Muscle of arm (tissue), 12 donors: Measurements from ENCODE around the gene RAP2A. TPM values are rescaled to one million over a fixed set of nuclear protein-coding genes. Genes with fewer than 3 reads are reported as not detected.

ENCODE experiments used
- DNase-seq: peaks from one replicate; pipeline ENCODE4 v3.0.0-alpha.2; 2013
- polyA plus RNA-seq, 12 donors: library from polyadenylated mRNA; unstranded; fragments of 120-200 nt; gene quantifications; one replicate each; pipeline ENCODE4 v1.2.1, GENCODE V29; 2013; ENCODE audit not compliant: insufficient read length in 12 of 12

The RAP2A gene
- polyA plus RNA-seq, 12 donors: 23.9 to 34.5 (median 29.7) TPM; not detected in 1

- DNase-seq: no peak
These were observed 57.5 kb downstream of the RAP2A start for GRCh38 chr13:97491452-97491851.

- DNase-seq: no peak
These were observed 58.3 kb downstream of the RAP2A start for GRCh38 chr13:97492257-97492656.

GRCh38 chr13:97492684-97493371, 58.9 kb downstream of the RAP2A start:
- no peak for DNase-seq

- DNase-seq: no peak
These were observed 59.5 kb downstream of the RAP2A start for GRCh38 chr13:97493456-97493855.

GRCh38 chr13:97495678-97496077, 61.7 kb downstream of the RAP2A start:
- DNase-seq: no peak

GRCh38 chr13:97496511-97496910, 62.5 kb downstream of the RAP2A start:
- DNase-seq: no peak

- no peak for DNase-seq
These were observed 63.4 kb downstream of the RAP2A start for GRCh38 chr13:97497400-97497799.

- DNase-seq: no peak
These were observed 64.5 kb downstream of the RAP2A start for GRCh38 chr13:97498419-97498818.

- no peak for DNase-seq
These were observed 65.2 kb downstream of the RAP2A start for GRCh38 chr13:97499181-97499580.

- peak; percentile 82 for DNase-seq
These were observed 68.2 kb downstream of the RAP2A start for GRCh38 chr13:97502181-97502580.

GRCh38 chr13:97502706-97503105, 68.7 kb downstream of the RAP2A start:
- DNase-seq: no peak

GRCh38 chr13:97505017-97505416, 71.0 kb downstream of the RAP2A start:
- DNase-seq: no peak

- DNase-seq: no peak
These were observed 72.5 kb downstream of the RAP2A start for GRCh38 chr13:97506511-97506910.

- DNase-seq: no peak
These were observed 78.8 kb downstream of the RAP2A start for GRCh38 chr13:97512732-97513131.

- DNase-seq: no peak
These were observed 81.7 kb downstream of the RAP2A start for GRCh38 chr13:97515643-97516042.

GRCh38 chr13:97517967-97518366, 84.0 kb downstream of the RAP2A start:
- DNase-seq: no peak

Other genes starting within 250 kb of the RAP2A start
- gene MBNL2, start 211.8 kb upstream of the RAP2A start, polyA plus RNA-seq: 10 to 100 TPM in 11 of 12 donors, not detected in 1; 27.7 to 75.2 (median 37.5) TPM